ENCODE data around the gene ZGRF1. TPM values are rescaled to one million over a fixed set of nuclear protein-coding genes. Genes with fewer than 3 reads are reported as not detected.

The ZGRF1 gene
- total and polyA plus RNA-seq, 4 donors, result 1.3 to 14.9 (median 4.6) TPM

- H3K4me3 ChIP-seq, result no peak overlapping the region
- H3K36me3 ChIP-seq (ENCODE audit: control insufficient read depth in 4 of 4, insufficient read depth in 4 of 4, low read length in 4 of 4), result no peaks in the 10 kb centered on the region
- no peak overlapping the region for H3K9ac ChIP-seq (ENCODE audit: insufficient read depth in 1 of 2, low read length in 2 of 2)
- ATAC-seq (ENCODE audit: insufficient read depth, low FRiP score) (no peak), DNase-seq (no peak)
- H3K27me3 ChIP-seq (ENCODE audit: control insufficient read depth in 3 of 3, insufficient read depth in 3 of 3, low read length in 2 of 3), result peaks cover 0 to 7% (median 0%) of the 10 kb centered on the region in 3 donors
- H3K27ac ChIP-seq (ENCODE audit: low read depth in 1 of 2, low read length in 1 of 2), result no peak overlapping the region
- TF ChIP-seq CTCF (IDR thresholded peaks at IDR 0.05; ENCODE audit: control extremely low read depth, extremely low read depth), result no peak
- WGBS, 2 donors, result 80 to 87% methylated on average over 3 of the region's 3 CpGs
- H3K4me1 ChIP-seq (ENCODE audit: control insufficient read depth in 5 of 5, insufficient read depth in 5 of 5, low read length in 5 of 5), result no peaks in the 10 kb centered on the region
- no peaks in the 10 kb centered on the region for H3K9me3 ChIP-seq (ENCODE audit: control insufficient read depth in 4 of 4, insufficient read depth in 3 of 4, low read length in 3 of 4)
These were observed 104.4 kb downstream of the ZGRF1 start for GRCh38 chr4:112532267-112532666.

GRCh38 chr4:112531146-112531545 is 105.6 kb downstream of the ZGRF1 start:
- H3K27me3 ChIP-seq (ENCODE audit: control insufficient read depth in 3 of 3, insufficient read depth in 3 of 3, low read length in 2 of 3), result peaks cover 0 to 7% (median 7%) of the 10 kb centered on the region in 3 donors
- ATAC-seq (ENCODE audit: insufficient read depth, low FRiP score) (no peak), DNase-seq (no peak)
- WGBS, 2 donors, result 12 to 16% methylated on average over 1 of the region's 1 CpG
- H3K4me1 ChIP-seq (ENCODE audit: control insufficient read depth in 5 of 5, insufficient read depth in 5 of 5, low read length in 5 of 5), result no peaks in the 10 kb centered on the region
- H3K9ac ChIP-seq (ENCODE audit: insufficient read depth in 1 of 2, low read length in 2 of 2), result no peak overlapping the region
- TF ChIP-seq CTCF (IDR thresholded peaks at IDR 0.05; ENCODE audit: control extremely low read depth, extremely low read depth), result no peak
- no peak overlapping the region for H3K4me3 ChIP-seq
- H3K36me3 ChIP-seq (ENCODE audit: control insufficient read depth in 4 of 4, insufficient read depth in 4 of 4, low read length in 4 of 4), result no peaks in the 10 kb centered on the region
- H3K9me3 ChIP-seq (ENCODE audit: control insufficient read depth in 4 of 4, insufficient read depth in 3 of 4, low read length in 3 of 4), result no peaks in the 10 kb centered on the region
- no peak overlapping the region for H3K27ac ChIP-seq (ENCODE audit: low read depth in 1 of 2, low read length in 1 of 2)

- no peak overlapping the region for H3K9ac ChIP-seq (ENCODE audit: insufficient read depth in 1 of 2, low read length in 2 of 2)
- ATAC-seq (ENCODE audit: insufficient read depth, low FRiP score) (no peak), DNase-seq (no peak)
- peaks cover 0 to 12% (median 0%) of the 10 kb centered on the region in 4 donors for H3K9me3 ChIP-seq (ENCODE audit: control insufficient read depth in 4 of 4, insufficient read depth in 3 of 4, low read length in 3 of 4)
- peaks cover 8 to 56% (median 45%) of the 10 kb centered on the region in 3 donors for H3K27me3 ChIP-seq (ENCODE audit: control insufficient read depth in 3 of 3, insufficient read depth in 3 of 3, low read length in 2 of 3)
- 78 to 81% methylated on average over 1 of the region's 1 CpG for WGBS, 2 donors
- no peak for TF ChIP-seq CTCF (IDR thresholded peaks at IDR 0.05; ENCODE audit: control extremely low read depth, extremely low read depth)
- peaks cover 0 to 12% (median 4%) of the 10 kb centered on the region in 5 donors for H3K4me1 ChIP-seq (ENCODE audit: control insufficient read depth in 5 of 5, insufficient read depth in 5 of 5, low read length in 5 of 5)
- H3K4me3 ChIP-seq, result no peak overlapping the region
- H3K27ac ChIP-seq (ENCODE audit: low read depth in 1 of 2, low read length in 1 of 2), result no peak overlapping the region
- no peaks in the 10 kb centered on the region for H3K36me3 ChIP-seq (ENCODE audit: control insufficient read depth in 4 of 4, insufficient read depth in 4 of 4, low read length in 4 of 4)
These were observed 110.6 kb downstream of the ZGRF1 start for GRCh38 chr4:112526061-112526460.
